ENCODE results near the gene PSMB9. TPM values are rescaled to one million over a fixed set of nuclear protein-coding genes. Genes with fewer than 3 reads are reported as not detected.

The PSMB9 gene
- total and polyA plus RNA-seq, 2 experiments from 2014 or later: 2.8 to 5.5 TPM

DNA sequence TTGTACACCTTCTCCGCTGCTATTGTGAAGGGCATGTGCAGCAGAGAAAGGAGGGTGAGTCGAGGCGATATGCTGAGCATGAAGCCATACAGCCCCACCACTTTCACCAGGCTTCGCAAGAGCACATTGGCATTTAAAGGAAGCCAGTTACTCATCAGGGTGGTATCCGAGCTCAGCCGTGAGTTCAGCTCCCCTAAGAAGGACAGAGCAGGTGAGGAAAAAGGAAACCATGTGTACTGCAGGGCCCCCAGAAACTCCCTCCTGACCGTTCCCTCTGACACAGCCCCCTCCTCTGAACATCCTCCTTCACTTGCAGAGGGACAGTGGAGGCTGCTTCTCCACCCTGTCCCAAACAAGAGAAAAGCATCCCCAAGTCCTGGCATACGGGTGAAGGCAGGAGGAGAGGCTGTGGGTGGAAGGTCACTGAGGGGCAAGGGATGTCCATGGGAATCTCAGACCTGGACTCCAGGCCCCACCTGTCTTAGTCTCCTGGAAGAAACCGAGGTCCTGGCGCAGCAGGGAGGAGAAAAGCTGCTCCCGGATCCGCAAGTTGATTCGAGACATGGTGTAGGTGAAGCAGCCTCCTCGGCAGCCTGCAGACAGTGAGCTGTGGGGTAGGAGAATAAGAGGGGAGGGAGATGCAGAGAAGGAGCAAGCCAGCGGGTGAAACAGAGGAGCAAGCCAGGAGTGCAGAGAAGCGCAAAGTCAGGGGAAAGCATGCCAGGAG is 18.7 kb upstream of the PSMB9 start:
- H3K27me3 ChIP-seq (ENCODE audit: insufficient read depth): no peaks in the 10 kb centered on the region
- DNase-seq (ENCODE audit: low spot score) (no peak), ATAC-seq (no peak)
- no peak overlapping the region for H3K4me2 ChIP-seq
- no peak overlapping the region for H2AFZ ChIP-seq
- peaks cover 7% of the 10 kb centered on the region for H3K27me3 Mint-ChIP-seq (ENCODE audit: insufficient read depth, low read depth, poor library complexity)
- no peak overlapping the region for H3K4me3 Mint-ChIP-seq
- H3K9me2 ChIP-seq (ENCODE audit: insufficient read depth): no peaks in the 10 kb centered on the region
- peaks cover 10% of the 10 kb centered on the region; the same call in 1 of the 2 replicates for H3K4me1 ChIP-seq (ENCODE audit: insufficient read depth)
- no peaks in the 10 kb centered on the region for H3K79me2 ChIP-seq (replicated peaks; ENCODE audit: insufficient read depth)
- H4K20me1 ChIP-seq (replicated peaks; ENCODE audit: insufficient read depth): 0 out of 2 replicates have a peak, but pooled peaks cover 6% of the 10 kb centered on the region
- no peaks in the 10 kb centered on the region for H3K36me3 ChIP-seq (ENCODE audit: insufficient read depth)
- H3K36me3 Mint-ChIP-seq (ENCODE audit: low read depth): peaks cover 9% of the 10 kb centered on the region
- H3K9me3 Mint-ChIP-seq: no peaks in the 10 kb centered on the region
- no peak overlapping the region for H3K27ac Mint-ChIP-seq
- H3K4me1 Mint-ChIP-seq: peaks cover 12% of the 10 kb centered on the region
- TF ChIP-seq, protein P1, sequence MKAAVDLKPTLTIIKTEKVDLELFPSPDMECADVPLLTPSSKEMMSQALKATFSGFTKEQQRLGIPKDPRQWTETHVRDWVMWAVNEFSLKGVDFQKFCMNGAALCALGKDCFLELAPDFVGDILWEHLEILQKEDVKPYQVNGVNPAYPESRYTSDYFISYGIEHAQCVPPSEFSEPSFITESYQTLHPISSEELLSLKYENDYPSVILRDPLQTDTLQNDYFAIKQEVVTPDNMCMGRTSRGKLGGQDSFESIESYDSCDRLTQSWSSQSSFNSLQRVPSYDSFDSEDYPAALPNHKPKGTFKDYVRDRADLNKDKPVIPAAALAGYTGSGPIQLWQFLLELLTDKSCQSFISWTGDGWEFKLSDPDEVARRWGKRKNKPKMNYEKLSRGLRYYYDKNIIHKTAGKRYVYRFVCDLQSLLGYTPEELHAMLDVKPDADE (IDR thresholded peaks at IDR 0.05): no peak
- TF ChIP-seq JUNB (IDR thresholded peaks at IDR 0.05; ENCODE audit: unreplicated experiment): no peak
- no peak overlapping the region for H3K4me3 ChIP-seq
- no peaks in the 10 kb centered on the region for H3F3A ChIP-seq (replicated peaks; ENCODE audit: low read depth)
- H3K27ac ChIP-seq (ENCODE audit: low read depth): no peak overlapping the region

DNA sequence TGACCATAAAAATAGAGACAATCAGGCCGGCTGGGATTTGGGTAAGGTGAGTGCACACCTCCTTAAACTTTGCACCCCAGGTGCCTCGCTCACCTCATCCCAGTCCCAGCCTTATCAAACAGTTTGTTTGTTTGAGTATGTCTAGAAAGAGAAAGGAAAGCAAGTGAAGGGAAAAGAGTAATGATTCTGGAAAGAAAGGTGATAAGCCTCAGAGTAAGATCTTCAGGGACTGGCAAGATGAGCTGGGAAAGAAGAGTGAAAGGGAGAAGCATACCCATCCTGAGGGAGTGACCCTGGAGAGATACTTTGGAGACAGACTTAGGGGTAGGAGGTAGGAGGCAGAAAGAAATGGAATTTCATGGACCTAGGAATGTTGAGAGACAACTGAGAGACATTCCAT is 17.1 kb upstream of the PSMB9 start:
- 0 out of 2 replicates have a peak, but pooled peaks cover under 1% of the 10 kb centered on the region for H3K36me3 ChIP-seq (ENCODE audit: insufficient read depth)

More for the DNA sequence above, 17.1 kb upstream of the PSMB9 start:
- H3K4me3 Mint-ChIP-seq: peak overlapping the region; percentile 80
- ATAC-seq: no peak
- Histone ChIP-seq H3K4me1 (ENCODE audit: insufficient read depth) (peaks cover 10% of the 10 kb centered on the region; the same call in 1 of the 2 replicates), H3K4me3 (no peak overlapping the region; the same call in 1 of the 2 replicates), H4K20me1 (replicated peaks; ENCODE audit: insufficient read depth) (no peaks in the 10 kb centered on the region), H3K79me2 (replicated peaks; ENCODE audit: insufficient read depth) (no peaks in the 10 kb centered on the region), H3F3A (replicated peaks; ENCODE audit: low read depth) (no peaks in the 10 kb centered on the region), H3K4me2 (peak overlapping the region; percentile 92), H2AFZ (no peak overlapping the region), H3K9me2 (ENCODE audit: insufficient read depth) (no peaks in the 10 kb centered on the region), H3K27ac (ENCODE audit: low read depth) (no peak overlapping the region), H3K27me3 (ENCODE audit: insufficient read depth) (no peaks in the 10 kb centered on the region)
- H3K4me1 Mint-ChIP-seq: peaks cover 12% of the 10 kb centered on the region
- H3K27ac Mint-ChIP-seq: no peak overlapping the region
- H3K9me3 Mint-ChIP-seq: no peaks in the 10 kb centered on the region
- TF ChIP-seq EZH2 (IDR thresholded peaks at IDR 0.05; ENCODE audit: low read depth, unreplicated experiment): no peak
- no peak for TF ChIP-seq NANOG (IDR thresholded peaks at IDR 0.05; ENCODE audit: borderline replicate concordance)
- TF ChIP-seq, protein P2, sequence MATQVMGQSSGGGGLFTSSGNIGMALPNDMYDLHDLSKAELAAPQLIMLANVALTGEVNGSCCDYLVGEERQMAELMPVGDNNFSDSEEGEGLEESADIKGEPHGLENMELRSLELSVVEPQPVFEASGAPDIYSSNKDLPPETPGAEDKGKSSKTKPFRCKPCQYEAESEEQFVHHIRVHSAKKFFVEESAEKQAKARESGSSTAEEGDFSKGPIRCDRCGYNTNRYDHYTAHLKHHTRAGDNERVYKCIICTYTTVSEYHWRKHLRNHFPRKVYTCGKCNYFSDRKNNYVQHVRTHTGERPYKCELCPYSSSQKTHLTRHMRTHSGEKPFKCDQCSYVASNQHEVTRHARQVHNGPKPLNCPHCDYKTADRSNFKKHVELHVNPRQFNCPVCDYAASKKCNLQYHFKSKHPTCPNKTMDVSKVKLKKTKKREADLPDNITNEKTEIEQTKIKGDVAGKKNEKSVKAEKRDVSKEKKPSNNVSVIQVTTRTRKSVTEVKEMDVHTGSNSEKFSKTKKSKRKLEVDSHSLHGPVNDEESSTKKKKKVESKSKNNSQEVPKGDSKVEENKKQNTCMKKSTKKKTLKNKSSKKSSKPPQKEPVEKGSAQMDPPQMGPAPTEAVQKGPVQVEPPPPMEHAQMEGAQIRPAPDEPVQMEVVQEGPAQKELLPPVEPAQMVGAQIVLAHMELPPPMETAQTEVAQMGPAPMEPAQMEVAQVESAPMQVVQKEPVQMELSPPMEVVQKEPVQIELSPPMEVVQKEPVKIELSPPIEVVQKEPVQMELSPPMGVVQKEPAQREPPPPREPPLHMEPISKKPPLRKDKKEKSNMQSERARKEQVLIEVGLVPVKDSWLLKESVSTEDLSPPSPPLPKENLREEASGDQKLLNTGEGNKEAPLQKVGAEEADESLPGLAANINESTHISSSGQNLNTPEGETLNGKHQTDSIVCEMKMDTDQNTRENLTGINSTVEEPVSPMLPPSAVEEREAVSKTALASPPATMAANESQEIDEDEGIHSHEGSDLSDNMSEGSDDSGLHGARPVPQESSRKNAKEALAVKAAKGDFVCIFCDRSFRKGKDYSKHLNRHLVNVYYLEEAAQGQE (IDR thresholded peaks at IDR 0.05; ENCODE audit: unreplicated experiment): no peak
- TF ChIP-seq, protein P3, sequence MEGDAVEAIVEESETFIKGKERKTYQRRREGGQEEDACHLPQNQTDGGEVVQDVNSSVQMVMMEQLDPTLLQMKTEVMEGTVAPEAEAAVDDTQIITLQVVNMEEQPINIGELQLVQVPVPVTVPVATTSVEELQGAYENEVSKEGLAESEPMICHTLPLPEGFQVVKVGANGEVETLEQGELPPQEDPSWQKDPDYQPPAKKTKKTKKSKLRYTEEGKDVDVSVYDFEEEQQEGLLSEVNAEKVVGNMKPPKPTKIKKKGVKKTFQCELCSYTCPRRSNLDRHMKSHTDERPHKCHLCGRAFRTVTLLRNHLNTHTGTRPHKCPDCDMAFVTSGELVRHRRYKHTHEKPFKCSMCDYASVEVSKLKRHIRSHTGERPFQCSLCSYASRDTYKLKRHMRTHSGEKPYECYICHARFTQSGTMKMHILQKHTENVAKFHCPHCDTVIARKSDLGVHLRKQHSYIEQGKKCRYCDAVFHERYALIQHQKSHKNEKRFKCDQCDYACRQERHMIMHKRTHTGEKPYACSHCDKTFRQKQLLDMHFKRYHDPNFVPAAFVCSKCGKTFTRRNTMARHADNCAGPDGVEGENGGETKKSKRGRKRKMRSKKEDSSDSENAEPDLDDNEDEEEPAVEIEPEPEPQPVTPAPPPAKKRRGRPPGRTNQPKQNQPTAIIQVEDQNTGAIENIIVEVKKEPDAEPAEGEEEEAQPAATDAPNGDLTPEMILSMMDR (conservative IDR thresholded peaks at IDR 0.05; ENCODE audit: low read depth in 2 of 2): no peak
- no peak for TF ChIP-seq STAT1 (IDR thresholded peaks at IDR 0.05; ENCODE audit: unreplicated experiment)
- no peak for TF ChIP-seq ZNF114 (CRISPR knock-in tag; IDR thresholded peaks at IDR 0.05)
- no peak for TF ChIP-seq ZNF331 (CRISPR knock-in tag; IDR thresholded peaks at IDR 0.05; ENCODE audit: low read depth)
- TF ChIP-seq, protein P1 (IDR thresholded peaks at IDR 0.05): no peak
- H3K27me3 Mint-ChIP-seq (ENCODE audit: insufficient read depth, low read depth, poor library complexity): peaks cover 8% of the 10 kb centered on the region
- DNase-seq (ENCODE audit: low spot score): no peak
- peaks cover 14% of the 10 kb centered on the region for H3K36me3 Mint-ChIP-seq (ENCODE audit: low read depth)
